B cell (primary cell): Measurements from ENCODE around the gene ZWINT. TPM values are rescaled to one million over a fixed set of nuclear protein-coding genes. Genes with fewer than 3 reads are reported as not detected.

Experiments used
- ATAC-seq: fragments of 200-7000 bp; cut with Tn5 transposase; one replicate; pipeline ENCODE4 v1.10.0; 2021; ENCODE audit warnings: low read depth, mild to moderate bottlenecking, moderate number of reproducible peaks, moderate library complexity
- CTCF ChIA-PET: fragments of 350-600 bp; sonication (Branson Sonifier 250); formaldehyde crosslinking; loops from one replicate; lab custom pipeline; 2021; ENCODE audit warnings: antibody characterized with exemption, inconsistent platforms; lab: Charles Lee
- POLR2A ChIA-PET: fragments of 350-600 bp; sonication (Branson Sonifier 250); formaldehyde crosslinking; loops from one replicate; lab custom pipeline; 2021; ENCODE audit warnings: antibody characterized with exemption; lab: Charles Lee
- DNase-seq: peaks from one replicate; pipeline ENCODE4 v3.0.0; 2013
- H2AFZ ChIP-seq: 2 replicates; pipeline ENCODE4 v1.6.1; 2012; ENCODE audit warnings: mild to moderate bottlenecking, low read depth, low read length; ENCODE audit not compliant: insufficient read depth, poor library complexity, severe bottlenecking
- H3K27ac ChIP-seq, 2 donors: 1 replicate in 1 of 2; 2 replicates in 1 of 2; pipeline ENCODE4 v1.5.1; 2012 to 2013; ENCODE audit warnings: low read length in 2 of 2, mild to moderate bottlenecking in 2 of 2, moderate library complexity in 1 of 2
- H3K27me3 ChIP-seq, 4 experiments: fragments of 200-600 bp in 1 of 4; sonication (generic) in 1 of 4; replicated peaks in 1 of 4; 1 replicate in 2 of 4; 2 replicates in 2 of 4; pipeline versions ENCODE4 v1.6.1 to v1.7.0; 2013 to 2016; ENCODE audit warnings: low read length in 3 of 4, mild to moderate bottlenecking in 2 of 4, mixed read lengths in 1 of 4, moderate library complexity in 1 of 4; ENCODE audit not compliant: insufficient read depth in 4 of 4, control insufficient read depth in 3 of 4; ENCODE audit errors: control extremely low read depth in 1 of 4
- H3K36me3 ChIP-seq, 2 experiments: replicated peaks in 1 of 2; 1 replicate in 1 of 2; 2 replicates in 1 of 2; pipeline versions ENCODE4 v1.6.1 to v1.7.1; 2013; ENCODE audit warnings: low read length in 1 of 2; ENCODE audit not compliant: insufficient read depth in 2 of 2, control insufficient read depth in 1 of 2; ENCODE audit errors: control extremely low read depth in 1 of 2, extremely low read depth in 1 of 2
- H3K4me1 ChIP-seq, 2 donors: fragments of 200-600 bp in 1 of 2; sonication (generic) in 1 of 2; 1 replicate in 1 of 2; 2 replicates in 1 of 2; pipeline versions ENCODE4 v1.5.1 to v1.6.1; 2013 to 2017; ENCODE audit warnings: low read length in 2 of 2; ENCODE audit not compliant: control insufficient read depth in 2 of 2, insufficient read depth in 2 of 2
- H3K4me2 ChIP-seq: replicated peaks from 2 replicates; pipeline ENCODE3; 2012; ENCODE audit warnings: mild to moderate bottlenecking, low read depth, low read length; ENCODE audit not compliant: poor library complexity, severe bottlenecking
- H3K4me3 ChIP-seq, 5 experiments: fragments of 200-600 bp in 1 of 5; sonication (generic) in 1 of 5; 1 replicate in 3 of 5; 2 replicates in 2 of 5; pipeline versions ENCODE4 v1.5.1 to v1.7.0; 2011 to 2016; ENCODE audit warnings: low read length in 4 of 5, mild to moderate bottlenecking in 4 of 5, low read depth in 2 of 5, control low read depth in 1 of 5, moderate library complexity in 1 of 5; ENCODE audit not compliant: insufficient read depth in 1 of 5; ENCODE audit errors: control extremely low read depth in 1 of 5, extremely low read depth in 1 of 5
- H3K79me2 ChIP-seq: fragments of 200-600 bp; sonication (generic); one replicate; pipeline ENCODE4 v1.6.0; 2016; ENCODE audit warnings: low read length; ENCODE audit not compliant: control insufficient read depth, insufficient read depth
- H3K9ac ChIP-seq: fragments of 200-600 bp; sonication (generic); 2 replicates; pipeline ENCODE4 v1.6.1; 2017; ENCODE audit warnings: mild to moderate bottlenecking, low read length, moderate library complexity
- H3K9me3 ChIP-seq, 3 donors: one replicate each; pipeline versions ENCODE4 v1.6.1 to v1.7.1; 2013; ENCODE audit warnings: low read length in 2 of 3; ENCODE audit not compliant: control insufficient read depth in 2 of 3, insufficient read depth in 1 of 3; ENCODE audit errors: control extremely low read depth in 1 of 3
- H4K20me1 ChIP-seq: 2 replicates; pipeline ENCODE4 v1.6.0; 2012; ENCODE audit warnings: mild to moderate bottlenecking, low read length; ENCODE audit not compliant: insufficient read depth, control insufficient read depth, poor library complexity, severe bottlenecking
- H3K27ac Mint-ChIP-seq: one replicate; pipeline ENCODE4 v1.8.0; 2021; ENCODE audit warnings: mixed read lengths
- H3K27me3 Mint-ChIP-seq: one replicate; pipeline ENCODE4 v1.8.0; 2021; ENCODE audit warnings: mixed read lengths
- H3K4me1 Mint-ChIP-seq: one replicate; pipeline ENCODE4 v1.8.0; 2021; ENCODE audit warnings: mixed read lengths
- H3K4me3 Mint-ChIP-seq: one replicate; pipeline ENCODE4 v1.8.0; 2021; ENCODE audit warnings: mixed read lengths
- H3K9me3 Mint-ChIP-seq: one replicate; pipeline ENCODE4 v1.8.0; 2022; ENCODE audit warnings: mixed read lengths; ENCODE audit not compliant: insufficient read depth
- CTCF ChIP-seq: fragments of 200-600 bp; IDR thresholded peaks from one replicate; pipeline ENCODE4 v1.8.0; 2022; ENCODE audit warnings: antibody characterized with exemption, mild to moderate bottlenecking
- EZH2 ChIP-seq: IDR thresholded peaks from 2 replicates; pipeline ENCODE4 v1.6.1; 2012; ENCODE audit warnings: borderline replicate concordance, low read depth, mild to moderate bottlenecking, moderate library complexity, low read length; ENCODE audit not compliant: insufficient read depth, poor library complexity, severe bottlenecking
- intact Hi-C: fragments of 100-400 bp; cut with micrococcal nuclease; formaldehyde crosslinking; loops from one replicate; pipeline ENCODE4 v1.10.0; 2022
- polyA plus RNA-seq: library from polyadenylated mRNA; depleted of rRNA; stranded (reverse); fragments of >200 nt; gene quantifications from 2 replicates; pipeline ENCODE4 v1.2.3, GENCODE V29; 2012
- total RNA-seq, 2 donors: library from RNA; stranded (reverse); fragments of 120-200 nt in 1 of 2; gene quantifications; 1 replicate in 1 of 2; 2 replicates in 1 of 2; pipeline versions ENCODE4 v1.2.3 to v1.2.4, GENCODE V29; 2013 to 2022

Gene ZWINT
- total and polyA plus RNA-seq, 2 donors (not counting 1 experiment from before 2014, with no cell fraction given) = 0.85 to 1.1 TPM

GRCh38 chr10:56316603-56317002 lies 44.5 kb downstream of the ZWINT start:
- no peak overlapping the region for H3K4me2 ChIP-seq
- no peaks in the 10 kb centered on the region for H3K9me3 Mint-ChIP-seq
- no peak overlapping the region for H2AFZ ChIP-seq
- no peaks in the 10 kb centered on the region for H3K79me2 ChIP-seq
- no peaks in the 10 kb centered on the region for H3K27me3 ChIP-seq
- no peaks in the 10 kb centered on the region for H3K27me3 Mint-ChIP-seq
- H3K9me3 ChIP-seq = peaks cover 0 to 5% (median 0%) of the 10 kb centered on the region in 3 donors
- H3K27ac ChIP-seq = no peak overlapping the region
- H3K9ac ChIP-seq = no peak overlapping the region
- no peak for DNase-seq
- POLR2A ChIA-PET = no interaction called here
- intact Hi-C loops = no loop called here
- H3K4me3 Mint-ChIP-seq = no peak overlapping the region
- H3K36me3 ChIP-seq = no peaks in the 10 kb centered on the region
- no peak overlapping the region for H3K4me3 ChIP-seq
- H4K20me1 ChIP-seq = no peaks in the 10 kb centered on the region
- H3K4me1 ChIP-seq = no peaks in the 10 kb centered on the region
- TF ChIP-seq EZH2 (no peak), CTCF (no peak)
- no peak for ATAC-seq
- no peak overlapping the region for H3K27ac Mint-ChIP-seq
- H3K4me1 Mint-ChIP-seq = no peaks in the 10 kb centered on the region
- CTCF ChIA-PET = no interaction called here
